IPS DF 4.7 (cell line): Measurements from ENCODE around the gene SLC1A4.

Experiments used
- DNase-seq: peaks from one replicate; pipeline ENCODE4 v3.0.0-alpha.2; 2013; ENCODE audit warnings: low spot score; ENCODE audit errors: extremely low read depth

Gene SLC1A4

GRCh38 chr2:65071499-65072180 is 82.4 kb downstream of the SLC1A4 start:
- no peak for DNase-seq

GRCh38 chr2:65072181-65072970 is 83.2 kb downstream of the SLC1A4 start:
- DNase-seq, result no peak
